Measurements from ENCODE around the gene HS2ST1.
"Not testable (repeated sequence)": the region's sequence is repeated elsewhere in the genome, so short reads cannot be mapped to it uniquely, and the experiment has no call there.

HS2ST1 gene

DNA sequence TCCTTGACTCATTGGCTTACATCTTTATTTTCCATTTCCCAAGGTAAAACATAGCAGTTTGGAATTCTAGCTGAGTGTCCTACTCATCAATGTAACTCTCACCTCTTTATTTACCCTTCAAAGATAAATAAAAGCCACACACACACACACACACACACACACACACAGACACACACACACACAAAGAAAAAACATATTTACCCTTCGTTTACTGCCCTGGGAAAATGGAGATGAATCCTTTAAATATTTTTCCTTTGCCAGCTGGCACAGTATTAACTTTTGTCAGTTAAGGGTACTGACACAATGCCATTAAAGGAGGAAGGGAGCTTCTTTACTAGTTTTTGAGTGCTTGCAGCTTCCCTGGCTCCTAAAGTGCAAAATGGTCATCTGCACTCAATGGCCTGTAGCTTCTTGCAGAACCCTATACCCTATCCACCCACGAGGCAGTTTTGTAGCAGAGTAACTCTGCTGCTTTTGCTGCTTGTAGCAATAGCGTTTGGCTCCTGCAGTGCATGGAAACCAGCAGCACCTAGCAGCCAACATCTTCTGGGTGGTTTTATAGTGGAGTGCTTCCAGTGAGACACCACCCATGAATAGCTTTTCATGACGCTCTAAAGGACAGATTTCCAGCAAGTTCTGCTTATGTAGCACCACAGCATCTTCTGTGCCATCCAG is 103.7 kb downstream of the HS2ST1 start:
- DNase-seq (ENCODE audit: low read depth, low spot score) = no peak

DNA sequence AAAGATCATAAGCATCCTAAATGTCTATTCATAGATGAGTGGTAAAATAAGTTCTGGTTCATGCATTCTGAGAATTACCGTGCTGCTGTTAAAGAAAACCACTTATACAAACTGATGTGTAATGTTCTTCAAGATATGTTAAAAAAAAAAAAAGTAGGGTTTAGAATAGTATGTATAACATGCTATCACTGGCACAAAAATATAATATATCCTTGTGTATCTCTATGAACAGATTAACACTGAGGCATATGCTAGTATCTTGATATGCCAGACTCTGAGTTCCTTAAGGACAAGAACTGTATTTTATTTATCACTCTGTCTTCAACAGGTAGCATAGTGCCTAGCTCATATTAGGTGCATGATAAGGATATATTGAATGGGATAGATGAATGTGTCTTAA is 108.9 kb downstream of the HS2ST1 start:
- no peak for DNase-seq (ENCODE audit: low read depth, low spot score)

DNA sequence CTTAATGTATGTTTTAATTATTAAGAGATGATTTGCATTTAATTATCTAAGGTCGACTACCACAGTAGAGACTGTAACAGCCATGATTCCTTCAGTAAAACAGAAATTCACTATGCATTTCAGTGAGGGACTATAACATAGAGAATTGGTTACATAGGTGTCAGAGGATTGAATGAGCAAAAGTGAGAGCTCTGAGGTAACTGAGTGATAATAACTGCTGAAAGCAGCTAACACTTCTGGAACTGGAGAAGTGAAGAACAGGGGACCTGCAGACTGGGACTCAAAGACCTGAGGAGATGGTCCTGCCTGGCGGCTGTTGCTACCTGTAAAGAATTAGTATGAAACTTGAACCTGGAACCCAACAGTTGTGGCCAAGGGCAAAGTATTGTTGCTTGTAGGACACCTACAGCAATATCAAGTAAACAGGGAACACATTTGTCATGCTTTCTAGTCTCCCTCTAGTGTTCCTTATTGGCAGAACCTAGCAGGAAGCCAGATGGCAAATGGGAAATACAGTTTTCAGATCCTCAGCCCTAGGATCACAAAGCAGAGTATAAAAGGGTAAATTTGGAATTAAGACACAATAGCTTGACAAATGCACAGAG is 110.6 kb downstream of the HS2ST1 start:
- DNase-seq (ENCODE audit: low read depth, low spot score) = no peak

DNA sequence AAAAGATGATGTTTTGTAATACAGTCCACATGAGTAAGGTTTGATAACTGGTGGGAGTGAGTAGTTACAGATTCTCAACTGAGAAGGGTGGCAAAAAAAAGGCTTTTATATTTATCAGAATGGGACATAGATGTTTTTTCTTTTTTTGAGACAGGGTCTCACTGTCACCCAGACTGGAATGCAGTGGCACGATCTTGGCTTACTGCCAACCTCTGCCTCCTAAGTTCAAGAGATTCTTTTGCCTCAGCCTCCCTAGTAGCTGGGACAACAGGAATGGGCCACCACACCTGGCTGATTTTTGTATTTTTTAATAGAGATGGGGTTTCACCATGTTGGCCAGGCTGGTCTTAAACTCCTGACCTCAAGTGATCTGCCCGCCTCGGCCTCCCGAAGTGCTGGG is 113.1 kb downstream of the HS2ST1 start:
- DNase-seq (ENCODE audit: low read depth, low spot score) = not testable (repeated sequence)

DNA sequence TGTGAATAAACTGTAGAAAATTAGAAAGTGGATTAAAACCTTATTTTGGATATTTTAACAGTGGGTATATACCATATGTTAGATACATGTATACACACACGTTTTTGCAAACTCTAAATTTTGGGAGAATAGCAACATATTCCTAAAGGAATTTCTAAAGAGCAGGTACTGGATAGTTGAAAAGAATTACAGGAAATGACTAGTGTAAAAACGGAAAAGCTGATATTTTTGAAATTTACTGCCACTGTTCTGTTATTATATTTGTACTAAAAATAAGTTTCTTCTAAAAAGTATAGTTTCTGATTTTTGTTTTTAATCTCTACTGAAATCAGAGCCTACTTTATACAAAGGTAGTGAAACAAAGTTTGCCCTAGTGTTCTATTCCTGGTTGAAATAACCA is 114.1 kb downstream of the HS2ST1 start:
- no peak for DNase-seq (ENCODE audit: low read depth, low spot score)

DNA sequence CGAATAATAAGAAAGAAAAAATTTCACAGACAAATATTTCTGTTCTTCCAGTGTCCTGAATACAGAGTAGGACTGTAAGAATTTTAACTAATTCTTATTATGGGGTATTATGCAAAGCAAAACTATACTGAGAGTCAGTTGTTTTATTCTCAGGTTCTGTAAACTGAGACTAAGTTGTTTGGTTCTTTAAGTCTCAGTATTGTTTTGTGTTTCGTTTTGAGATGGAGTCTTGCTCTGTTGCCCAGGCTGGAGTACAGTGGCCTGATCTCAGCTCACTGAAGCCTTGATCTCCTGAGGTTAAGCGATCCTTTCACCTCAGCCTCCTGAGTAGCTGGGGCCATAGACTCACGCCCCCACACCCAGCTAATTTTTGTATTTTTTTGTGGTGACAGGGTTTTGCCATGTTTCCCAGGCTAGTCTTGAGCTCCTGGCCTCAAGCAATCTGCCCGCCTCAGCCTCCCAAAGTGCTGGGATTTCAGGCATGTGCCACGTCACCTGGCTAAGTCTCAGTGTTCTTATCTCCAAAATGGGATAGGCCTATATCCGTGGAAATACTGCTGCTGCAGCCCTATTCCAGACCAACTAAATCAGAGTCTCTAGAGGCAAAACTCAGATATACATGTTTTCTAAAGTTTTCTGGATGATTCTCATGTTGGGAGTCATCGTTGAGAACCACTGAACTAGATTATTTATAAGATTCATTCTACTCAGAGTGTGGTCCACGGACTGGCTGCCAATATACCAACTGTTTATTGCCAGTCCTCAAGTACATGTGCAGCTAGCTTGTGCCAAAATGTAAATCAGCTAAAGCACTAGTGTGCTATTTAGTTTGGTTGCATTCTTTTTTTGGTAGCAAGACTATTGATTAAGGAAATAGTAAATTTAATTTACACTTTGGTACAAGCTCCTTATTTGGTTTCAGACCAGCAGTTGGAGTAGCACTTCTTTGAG is 116.6 kb downstream of the HS2ST1 start:
- no peak for DNase-seq (ENCODE audit: low read depth, low spot score)

DNA sequence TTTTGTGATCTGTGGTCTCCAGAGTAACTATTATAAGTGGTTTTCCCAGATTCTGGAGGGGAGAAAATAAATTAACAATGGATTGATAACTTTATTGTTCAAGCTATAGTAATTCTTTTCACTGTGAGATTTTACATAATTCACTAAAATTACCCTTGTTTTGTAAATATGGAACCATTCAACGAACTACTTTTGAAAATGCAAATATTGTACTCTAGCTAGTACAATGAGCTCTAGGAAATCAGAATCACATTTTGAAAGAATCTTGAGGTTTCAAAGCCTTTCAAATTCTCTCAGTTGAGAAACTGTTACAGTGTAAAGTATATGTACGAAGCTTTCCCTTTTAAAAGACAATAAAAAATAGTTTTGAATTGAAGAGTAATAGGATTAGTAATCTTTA is 119.9 kb downstream of the HS2ST1 start:
- no peak for DNase-seq (ENCODE audit: low read depth, low spot score)

DNA sequence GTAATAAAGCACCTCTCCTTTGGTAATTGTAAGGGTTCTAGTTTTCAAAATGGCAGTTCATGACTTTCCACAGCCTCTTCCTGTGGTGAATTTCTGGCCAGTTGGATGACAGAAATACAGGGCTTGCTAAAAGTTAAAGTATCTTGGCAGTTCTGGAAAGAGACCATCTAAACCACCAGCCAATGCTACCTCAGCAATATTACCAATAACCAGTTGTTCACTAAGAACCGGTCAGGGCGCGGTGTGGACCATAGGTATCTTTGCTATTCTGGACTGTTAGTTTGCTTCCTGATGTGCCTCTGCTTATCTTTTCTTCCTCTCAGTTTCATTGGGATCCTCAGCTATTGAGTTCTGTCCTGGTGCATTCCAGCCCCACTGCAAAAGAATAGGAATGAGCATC is 124.7 kb downstream of the HS2ST1 start:
- no peak for DNase-seq (ENCODE audit: low read depth, low spot score)

DNA sequence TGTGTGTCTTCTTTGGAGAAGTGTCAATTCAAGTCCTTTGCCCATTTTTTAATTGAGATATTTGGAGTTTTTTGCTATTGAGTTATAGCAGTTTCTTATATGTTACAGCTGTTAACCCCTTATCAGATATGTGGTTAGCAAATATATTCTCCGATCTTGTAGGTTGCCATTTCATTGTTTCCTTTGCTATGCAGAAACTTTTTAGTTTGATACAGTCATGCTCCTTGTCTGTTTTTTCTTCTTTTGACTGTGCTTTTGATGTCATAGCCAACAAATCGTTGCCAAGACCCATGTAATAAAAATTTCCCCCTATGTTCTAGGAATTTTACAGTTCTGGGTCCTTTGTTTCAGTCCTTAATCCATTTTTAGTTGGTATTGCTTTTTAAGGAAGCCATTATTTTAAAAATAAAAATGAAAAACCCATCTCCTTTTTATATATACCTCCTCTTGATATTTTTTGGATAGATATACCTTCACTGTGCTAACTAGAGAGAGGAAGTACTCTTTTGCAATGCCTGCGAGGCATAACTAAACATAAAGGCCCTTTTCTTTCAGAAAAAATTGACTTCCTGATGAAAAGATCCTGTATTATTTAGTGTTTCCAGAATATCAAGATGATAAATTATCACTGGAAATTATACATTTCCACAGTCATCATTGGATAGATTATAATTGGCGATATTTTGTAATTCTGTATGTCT is 127.8 kb downstream of the HS2ST1 start:
- DNase-seq (ENCODE audit: low read depth, low spot score) = no peak

DNA sequence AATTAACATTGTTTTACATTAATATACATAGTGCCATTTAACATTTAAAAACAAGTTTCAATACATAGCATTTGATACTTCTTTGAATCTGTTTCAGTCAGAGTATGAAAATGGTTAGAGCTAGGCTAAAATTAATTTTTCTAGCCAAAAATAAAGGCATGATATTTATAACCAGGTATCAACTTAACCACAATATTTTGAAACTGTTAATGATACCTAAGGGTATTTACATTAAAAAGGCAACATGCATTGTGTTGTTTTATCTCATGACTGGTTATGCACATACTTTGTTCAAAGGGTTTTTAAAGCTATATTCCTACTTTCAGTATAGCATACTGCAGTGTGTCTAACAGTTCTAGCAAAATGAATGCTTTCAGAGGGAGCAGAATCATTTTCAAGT is 130.0 kb downstream of the HS2ST1 start:
- DNase-seq (ENCODE audit: low read depth, low spot score) = no peak

DNA sequence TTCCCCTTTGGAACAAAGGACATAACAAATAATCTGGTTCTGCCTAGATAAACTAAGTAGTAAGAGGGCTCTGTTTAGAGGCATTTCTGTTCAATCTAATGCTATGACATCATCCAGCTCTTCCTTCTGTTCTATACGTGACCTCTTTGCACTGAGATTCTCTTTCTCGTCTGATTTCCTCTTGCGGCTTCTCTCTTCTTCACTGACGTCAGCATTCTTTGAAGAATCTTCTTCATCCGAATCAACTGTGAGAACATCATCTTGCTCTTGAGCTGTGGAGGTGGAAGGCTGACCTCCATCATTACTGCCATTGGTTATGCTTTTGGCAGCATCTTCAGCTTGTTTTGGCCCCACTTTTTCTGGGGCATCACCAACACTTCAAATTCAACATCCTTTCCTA is 130.4 kb downstream of the HS2ST1 start:
- DNase-seq (ENCODE audit: low read depth, low spot score) = no peak

DNA sequence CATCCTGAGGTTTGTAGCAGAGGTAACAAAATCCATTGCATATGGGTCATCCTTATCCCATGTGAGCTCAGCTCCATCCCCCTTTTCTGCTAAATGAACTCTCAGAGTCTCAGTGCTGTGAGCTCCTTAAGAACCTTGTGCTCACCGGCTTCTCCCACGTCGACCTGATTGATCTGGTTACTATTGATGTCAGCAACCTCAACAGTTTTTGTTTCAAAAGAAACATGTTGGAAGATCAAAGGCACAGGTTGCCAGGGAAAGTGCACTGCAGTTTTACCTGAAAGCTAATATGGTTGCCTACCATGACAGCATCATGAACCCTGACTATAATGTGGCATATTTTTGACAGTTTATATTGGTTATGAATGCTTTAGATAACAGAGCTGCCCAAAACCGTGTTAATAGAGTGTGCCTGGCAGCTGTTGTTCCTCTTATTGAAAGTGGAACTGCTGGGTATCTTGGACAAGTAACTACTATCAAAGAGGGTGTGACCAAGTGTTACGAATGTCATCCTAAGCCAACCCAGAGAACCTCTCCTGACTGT is 131.4 kb downstream of the HS2ST1 start:
- DNase-seq (ENCODE audit: low read depth, low spot score) = no peak

DNA sequence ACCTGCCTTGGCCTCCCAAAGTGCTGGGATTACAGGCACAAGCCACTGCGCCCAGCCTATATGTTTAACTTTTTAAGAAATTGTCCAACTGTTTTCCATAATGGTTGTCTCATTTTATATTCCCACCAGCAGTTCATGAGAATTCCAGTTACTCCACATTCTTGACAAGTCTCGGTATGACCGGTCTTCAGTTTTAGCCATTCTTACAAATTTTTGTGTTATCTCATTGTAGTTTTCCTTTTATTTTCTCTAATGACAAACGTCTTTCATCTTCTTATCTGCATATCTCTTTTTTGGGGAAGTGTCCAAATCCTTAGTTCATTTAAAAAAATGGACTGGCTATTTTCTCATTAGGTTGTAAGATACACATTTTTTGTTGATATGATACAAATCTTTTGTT is 132.5 kb downstream of the HS2ST1 start:
- no peak for DNase-seq (ENCODE audit: low read depth, low spot score)

DNA sequence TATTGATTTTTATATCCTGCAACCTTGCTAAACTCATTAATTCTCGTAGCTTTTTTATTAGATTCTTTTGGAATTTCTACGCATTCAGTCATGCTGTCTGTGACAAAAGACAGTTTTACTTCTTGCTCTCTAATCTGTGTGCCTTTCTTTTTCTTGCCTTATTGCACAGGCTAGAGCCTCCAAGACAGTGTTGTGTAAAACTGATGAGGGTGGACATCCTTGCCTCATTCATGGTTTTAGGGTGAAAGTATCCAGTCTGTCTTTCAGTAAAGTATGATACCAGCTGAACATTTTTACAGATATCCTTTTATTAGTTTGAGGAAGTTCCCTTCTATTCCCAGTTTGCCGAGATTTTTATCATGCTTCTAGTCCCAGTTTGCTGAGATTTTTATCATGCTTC is 133.8 kb downstream of the HS2ST1 start:
- no peak for DNase-seq (ENCODE audit: low read depth, low spot score)

DNA sequence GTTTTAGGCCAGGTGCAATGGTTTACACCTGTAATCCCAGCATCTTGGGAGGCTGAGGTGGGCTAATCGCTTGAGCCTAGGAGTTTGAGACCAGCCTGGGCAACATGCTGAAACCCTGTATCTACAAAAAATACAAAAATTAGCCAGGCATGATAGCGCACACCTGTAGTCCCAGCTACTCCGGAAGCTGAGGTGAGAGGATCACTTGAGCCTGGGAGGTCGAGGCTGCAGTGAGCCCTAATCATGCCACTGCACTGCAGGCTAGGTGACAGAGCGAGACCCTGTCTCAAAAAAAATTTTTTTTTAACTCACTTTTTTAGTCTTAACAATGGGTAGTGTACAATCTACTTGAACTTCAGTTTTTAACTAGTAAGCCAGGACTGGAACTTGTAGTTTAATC is 137.5 kb downstream of the HS2ST1 start:
- DNase-seq (ENCODE audit: low read depth, low spot score) = no peak

DNA sequence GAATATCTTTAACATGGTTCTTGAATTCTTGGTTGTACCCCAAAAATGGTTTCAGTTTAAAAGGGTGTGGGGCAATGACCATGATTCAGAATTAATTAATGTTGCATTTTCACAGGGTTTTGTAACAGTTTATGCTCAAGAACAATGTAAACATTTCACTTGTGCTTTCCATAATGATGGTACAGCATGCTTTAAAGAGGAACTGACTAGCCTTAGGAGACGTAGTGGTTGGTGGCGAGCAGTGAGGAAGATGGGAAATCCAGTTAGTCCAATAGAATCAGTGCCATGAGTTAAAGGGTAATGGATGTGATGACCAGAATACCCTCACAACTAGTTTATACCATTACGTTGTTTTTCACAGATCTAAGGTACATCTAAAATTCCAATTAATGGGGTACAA is 138.0 kb downstream of the HS2ST1 start:
- no peak for DNase-seq (ENCODE audit: low read depth, low spot score)

DNA sequence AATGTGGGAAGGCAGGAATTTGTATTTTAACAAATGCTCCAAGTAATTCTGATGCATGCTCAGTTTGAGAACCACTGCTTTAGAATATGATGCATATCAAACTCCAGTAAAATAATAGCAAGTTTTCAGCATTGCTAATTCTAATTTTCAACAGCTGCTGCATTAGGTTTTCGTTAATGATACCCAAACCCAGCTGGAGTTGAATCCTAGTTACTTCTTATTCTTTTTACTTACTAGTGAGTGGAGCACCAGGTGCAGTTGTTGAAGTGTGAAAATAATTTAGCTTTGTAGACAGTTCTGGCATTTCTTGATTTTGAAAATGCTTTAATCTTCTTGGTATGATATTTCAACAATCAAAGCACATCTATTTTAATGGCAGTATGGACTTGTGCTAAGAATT is 138.5 kb downstream of the HS2ST1 start:
- no peak for DNase-seq (ENCODE audit: low read depth, low spot score)

DNA sequence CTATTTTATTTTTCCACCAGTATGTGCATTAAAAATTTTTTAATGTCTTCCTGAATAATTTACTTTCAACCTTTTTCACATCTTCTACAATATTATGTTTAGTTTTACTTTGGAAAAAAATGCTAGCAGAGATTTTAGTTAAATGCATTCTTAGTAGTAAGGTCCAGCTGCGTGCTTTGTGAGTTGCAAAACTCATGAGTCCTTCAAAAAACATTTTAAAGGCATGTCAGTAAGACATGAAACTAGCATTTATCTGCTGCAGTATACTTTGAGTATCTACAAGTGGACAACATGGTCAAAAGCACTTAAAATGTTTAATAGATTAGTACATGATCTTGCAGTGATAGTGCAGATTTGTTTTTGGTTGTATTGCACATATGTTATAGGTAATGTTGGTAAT is 139.0 kb downstream of the HS2ST1 start:
- no peak for DNase-seq (ENCODE audit: low read depth, low spot score)

DNA sequence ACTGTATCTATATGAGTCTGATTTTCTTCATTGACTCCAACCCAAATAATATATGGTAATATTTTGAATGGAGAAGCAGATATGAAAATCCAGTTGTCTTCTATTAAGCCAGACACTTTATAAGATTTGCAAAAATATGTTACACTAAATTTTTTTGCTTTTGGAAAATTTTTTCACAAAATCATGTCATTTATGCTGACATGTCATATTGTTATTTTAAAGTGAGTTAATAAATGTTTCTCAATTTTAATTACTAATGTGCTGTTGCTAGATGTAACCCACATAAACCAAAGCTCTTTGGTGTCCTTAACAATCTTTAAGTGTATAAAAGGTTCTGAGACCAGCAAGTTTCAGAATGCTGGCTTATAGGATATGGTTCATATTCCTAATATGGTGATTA is 142.5 kb downstream of the HS2ST1 start:
- no peak for DNase-seq (ENCODE audit: low read depth, low spot score)

DNA sequence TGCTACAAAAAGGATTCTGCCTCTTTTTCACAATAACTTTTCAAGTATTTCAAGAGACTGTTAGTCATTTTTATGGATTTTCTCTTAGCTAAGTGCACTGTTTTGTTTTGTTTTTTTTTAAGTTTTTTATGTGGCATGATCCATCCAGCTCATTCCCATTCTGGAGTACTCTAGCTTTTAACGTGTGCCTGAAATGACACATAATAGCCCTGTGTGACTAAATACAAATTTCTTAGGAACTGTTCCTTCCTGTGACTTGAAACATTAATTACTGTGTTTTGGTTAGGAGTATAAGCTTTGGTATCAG is 143.9 kb downstream of the HS2ST1 start:
- DNase-seq (ENCODE audit: low read depth, low spot score) = no peak

DNA sequence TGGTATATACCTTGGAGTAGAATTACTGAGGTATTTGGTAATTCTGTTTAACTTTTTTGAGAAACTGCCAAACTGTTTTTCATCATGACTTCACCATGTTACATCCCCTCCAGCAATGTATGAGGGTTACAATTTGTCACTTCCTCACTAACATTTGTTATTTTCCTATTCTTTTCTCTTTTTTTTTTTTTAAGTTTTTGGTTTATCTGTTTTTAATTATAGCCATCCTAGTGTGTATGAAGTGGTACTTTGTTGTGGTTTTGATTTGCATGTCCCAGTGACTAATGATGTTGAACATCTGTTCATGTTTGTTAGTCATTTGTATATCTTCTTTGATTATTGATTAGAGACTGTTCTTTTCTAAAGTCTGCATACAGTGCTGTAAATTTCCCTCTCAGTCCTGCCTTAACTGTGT is 147.3 kb downstream of the HS2ST1 start:
- no peak for DNase-seq (ENCODE audit: low read depth, low spot score)

DNA sequence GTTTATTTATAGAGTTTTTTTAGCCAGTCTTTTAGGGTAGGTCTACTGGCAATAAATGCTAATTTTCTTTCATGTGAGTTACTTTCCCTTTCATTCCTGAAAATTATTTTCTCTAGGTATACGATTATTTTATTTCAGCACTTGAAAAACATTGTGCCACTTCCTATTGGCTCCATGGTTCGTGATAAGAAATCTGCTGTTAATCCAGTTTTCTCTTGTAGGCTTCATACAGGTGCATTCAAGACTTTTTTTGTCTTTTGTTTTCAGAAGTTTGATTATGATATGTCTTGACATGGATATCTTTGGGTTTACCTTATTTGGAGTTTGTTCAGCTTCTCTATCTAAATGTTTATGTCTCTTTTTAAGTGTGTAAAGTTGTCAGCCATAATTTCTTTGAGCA is 148.3 kb downstream of the HS2ST1 start:
- DNase-seq (ENCODE audit: low read depth, low spot score) = no peak

Data from smooth muscle cell of the brain vasculature (primary cell).